ENCODE results near the gene SLC39A11. TPM values are rescaled to one million over a fixed set of nuclear protein-coding genes. Genes with fewer than 3 reads are reported as not detected.
A peak's percentile ranks its signal among the peaks of the same experiment; 100 is the strongest.

The SLC39A11 gene
- total RNA-seq, 1 donor from 2014 or later: 34.8 TPM

DNA sequence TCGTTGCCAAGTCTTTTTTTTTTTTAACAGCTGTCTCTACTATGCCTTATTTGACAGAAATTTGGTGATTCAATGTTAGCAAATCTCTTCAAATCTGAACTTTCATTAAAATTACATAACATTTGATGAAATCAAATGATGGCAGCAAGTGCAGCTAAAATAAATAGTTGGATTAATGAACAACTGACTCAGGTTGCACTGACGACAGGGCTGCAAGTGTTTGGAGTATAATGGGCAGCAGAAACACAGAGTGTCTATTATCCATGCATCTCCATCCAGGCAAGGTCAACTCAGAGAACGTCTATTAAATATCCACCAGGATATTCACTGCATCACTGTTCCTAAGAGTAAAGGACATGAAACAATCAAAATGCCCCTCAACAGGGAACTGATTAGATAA is 109.8 kb downstream of the SLC39A11 start:
- intact Hi-C loops (cut with micrococcal nuclease): no loop called here
- H3K9me3 Mint-ChIP-seq: no peaks in the 10 kb centered on the region

DNA sequence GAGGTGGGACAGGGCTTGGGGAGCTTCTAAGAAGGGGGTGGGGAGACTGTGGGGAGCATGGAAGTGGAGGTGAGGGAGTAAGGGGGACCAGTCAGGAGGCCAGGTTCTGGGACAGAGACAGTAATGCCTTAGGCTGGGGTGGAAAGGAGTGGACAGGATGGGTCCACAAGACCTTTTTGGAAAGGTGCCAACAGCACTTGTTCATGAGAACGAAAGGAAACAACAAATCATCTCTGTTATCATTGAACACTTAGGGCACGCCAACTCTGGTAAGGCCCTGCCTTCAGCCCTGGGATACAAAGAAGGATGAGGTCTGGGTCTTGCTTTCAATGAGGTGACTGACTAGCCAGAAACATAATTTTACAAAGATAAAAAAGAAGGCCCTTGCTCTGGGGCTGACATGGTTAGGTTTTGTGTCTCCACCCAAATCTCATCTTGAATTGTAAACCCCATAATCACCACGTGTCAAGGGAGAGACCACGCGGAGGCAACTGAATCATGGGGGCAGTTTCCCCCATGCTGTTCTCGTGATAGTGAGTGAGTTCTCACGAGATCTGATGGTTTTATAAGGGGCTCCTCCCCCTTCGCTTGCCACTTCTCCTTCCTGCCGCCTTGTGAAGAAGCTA is 113.8 kb downstream of the SLC39A11 start:
- intact Hi-C loops (cut with micrococcal nuclease): no loop called here
- Mint-ChIP-seq H3K27me3 (no peaks in the 10 kb centered on the region), H3K27ac (no peak overlapping the region), H3K9me3 (no peaks in the 10 kb centered on the region), H3K4me3 (no peak overlapping the region), H3K4me1 (peaks cover 20% of the 10 kb centered on the region), H3K36me3 (ENCODE audit: low read depth) (no peaks in the 10 kb centered on the region)
- ChIA-PET CTCF (interaction anchor here (1.1 kb wide), 1 partner anchor 177 kb away, joined by 3 read pairs; no protein-coding TSS in a partner anchor), POLR2A (no interaction called here)
- ATAC-seq (ENCODE audit: low read depth) (no peak), DNase-seq (no peak)
- TF ChIP-seq, protein P1, sequence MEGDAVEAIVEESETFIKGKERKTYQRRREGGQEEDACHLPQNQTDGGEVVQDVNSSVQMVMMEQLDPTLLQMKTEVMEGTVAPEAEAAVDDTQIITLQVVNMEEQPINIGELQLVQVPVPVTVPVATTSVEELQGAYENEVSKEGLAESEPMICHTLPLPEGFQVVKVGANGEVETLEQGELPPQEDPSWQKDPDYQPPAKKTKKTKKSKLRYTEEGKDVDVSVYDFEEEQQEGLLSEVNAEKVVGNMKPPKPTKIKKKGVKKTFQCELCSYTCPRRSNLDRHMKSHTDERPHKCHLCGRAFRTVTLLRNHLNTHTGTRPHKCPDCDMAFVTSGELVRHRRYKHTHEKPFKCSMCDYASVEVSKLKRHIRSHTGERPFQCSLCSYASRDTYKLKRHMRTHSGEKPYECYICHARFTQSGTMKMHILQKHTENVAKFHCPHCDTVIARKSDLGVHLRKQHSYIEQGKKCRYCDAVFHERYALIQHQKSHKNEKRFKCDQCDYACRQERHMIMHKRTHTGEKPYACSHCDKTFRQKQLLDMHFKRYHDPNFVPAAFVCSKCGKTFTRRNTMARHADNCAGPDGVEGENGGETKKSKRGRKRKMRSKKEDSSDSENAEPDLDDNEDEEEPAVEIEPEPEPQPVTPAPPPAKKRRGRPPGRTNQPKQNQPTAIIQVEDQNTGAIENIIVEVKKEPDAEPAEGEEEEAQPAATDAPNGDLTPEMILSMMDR (IDR thresholded peaks at IDR 0.05): no peak

More for the DNA sequence above, 109.8 kb downstream of the SLC39A11 start:
- TF ChIP-seq, protein P1 (IDR thresholded peaks at IDR 0.05): no peak
- no peak for ATAC-seq (ENCODE audit: low read depth)
- no peaks in the 10 kb centered on the region for H3K36me3 Mint-ChIP-seq (ENCODE audit: low read depth)
- H3K4me1 Mint-ChIP-seq: peaks cover 6% of the 10 kb centered on the region
- ChIA-PET CTCF (interaction anchor here (1.7 kb wide), 1 partner anchor 12 kb away, joined by 3 read pairs; no protein-coding TSS in a partner anchor), POLR2A (no interaction called here)
- no peak for DNase-seq
- no peak overlapping the region for H3K27ac Mint-ChIP-seq
- no peaks in the 10 kb centered on the region for H3K27me3 Mint-ChIP-seq
- H3K4me3 Mint-ChIP-seq: no peak overlapping the region

DNA sequence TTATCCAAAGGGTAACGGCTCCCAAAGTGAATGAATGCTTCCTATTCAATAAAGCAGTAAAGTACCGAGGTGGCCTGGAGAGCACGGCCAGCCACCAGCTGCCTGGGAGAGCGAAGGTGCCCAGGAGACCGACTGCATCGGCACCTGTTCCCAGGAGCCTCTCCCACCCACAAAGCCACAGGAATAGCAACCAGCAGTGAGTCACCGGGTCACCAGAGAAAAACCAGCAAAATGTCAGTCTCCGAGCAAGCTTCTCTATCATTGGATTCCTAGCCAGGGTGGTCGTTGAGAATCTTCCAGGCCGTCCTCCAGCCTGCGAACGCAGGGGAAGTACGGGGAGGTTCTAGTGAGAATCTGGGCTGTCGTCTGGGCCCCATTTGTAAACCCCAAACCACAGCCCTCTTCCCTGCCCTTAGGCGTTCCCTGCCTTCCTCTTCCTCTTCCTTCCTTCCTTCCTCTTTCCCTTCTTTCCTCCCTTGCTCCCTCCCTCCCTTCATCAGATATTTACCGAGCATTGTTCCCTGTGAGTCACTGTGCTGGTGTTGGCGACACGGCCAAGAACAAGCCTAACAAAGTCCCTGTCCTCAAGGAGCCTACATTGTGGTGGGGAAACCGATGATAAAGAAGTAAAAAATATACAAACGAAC is 114.6 kb downstream of the SLC39A11 start:
- CTCF ChIA-PET: no interaction called here
- no peak overlapping the region for H3K4me3 Mint-ChIP-seq
- DNase-seq (no peak), ATAC-seq (ENCODE audit: low read depth) (no peak)
- H3K27ac Mint-ChIP-seq: no peak overlapping the region
- no peaks in the 10 kb centered on the region for H3K36me3 Mint-ChIP-seq (ENCODE audit: low read depth)
- POLR2A ChIA-PET: no interaction called here
- TF ChIP-seq, protein P1 (IDR thresholded peaks at IDR 0.05): no peak
- H3K4me1 Mint-ChIP-seq: peaks cover 20% of the 10 kb centered on the region
- no peaks in the 10 kb centered on the region for H3K9me3 Mint-ChIP-seq
- intact Hi-C loops (cut with micrococcal nuclease): loop anchor here (2.0 kb wide), 1 partner anchor 15 kb away; no protein-coding TSS in a partner anchor
- H3K27me3 Mint-ChIP-seq: no peaks in the 10 kb centered on the region

DNA sequence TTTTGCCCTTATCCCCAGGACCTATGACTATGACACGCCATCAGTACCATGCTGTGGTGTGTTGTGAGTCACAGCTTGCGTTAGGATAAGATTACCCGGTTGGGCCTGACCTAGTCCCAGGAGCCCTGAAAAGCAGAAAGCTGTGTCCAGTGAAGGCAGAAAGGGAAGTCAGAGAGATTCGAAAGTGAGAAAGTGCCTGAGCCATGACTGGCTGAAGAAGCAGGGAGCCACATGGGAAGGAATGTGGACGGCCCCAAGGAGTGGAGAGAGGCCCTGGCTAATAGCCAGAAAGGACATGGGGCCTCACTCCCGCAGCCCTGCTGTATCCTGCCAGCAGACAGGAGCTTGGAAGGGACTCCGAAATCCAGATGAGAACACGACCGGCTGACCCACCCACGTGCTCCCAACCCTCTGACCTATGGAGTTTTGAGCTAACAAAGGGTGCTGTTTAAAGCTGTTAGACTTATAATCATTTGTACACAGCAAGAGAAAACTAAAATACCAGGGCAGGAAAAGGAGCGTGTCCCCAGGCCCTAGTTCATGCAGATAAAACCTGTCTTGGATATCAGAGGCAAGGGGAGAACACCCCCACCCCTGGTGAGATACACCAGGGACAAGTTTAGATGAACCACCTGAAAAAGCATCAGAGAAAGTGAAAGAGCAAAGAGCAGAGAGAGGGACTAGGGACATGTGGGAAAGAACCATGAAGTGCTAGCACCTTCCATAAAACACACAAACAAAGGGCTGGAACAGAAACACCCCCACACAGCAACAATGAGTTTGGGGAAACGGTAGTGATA is 115.3 kb downstream of the SLC39A11 start:
- H3K27me3 Mint-ChIP-seq: no peaks in the 10 kb centered on the region
- ATAC-seq (ENCODE audit: low read depth): peak; percentile 94
- H3K4me3 Mint-ChIP-seq: peak overlapping the region; percentile 2
- ChIA-PET POLR2A (interaction anchor here (0.9 kb wide), 1 partner anchor 255 kb away, joined by 3 read pairs; a partner anchor contains a TSS), CTCF (no interaction called here)
- TF ChIP-seq, protein P1 (IDR thresholded peaks at IDR 0.05): no peak
- no peaks in the 10 kb centered on the region for H3K9me3 Mint-ChIP-seq
- peak overlapping the region; percentile 67 for H3K27ac Mint-ChIP-seq
- no peaks in the 10 kb centered on the region for H3K36me3 Mint-ChIP-seq (ENCODE audit: low read depth)
- DNase-seq: no peak
- intact Hi-C loops (cut with micrococcal nuclease): loop anchor here (2.0 kb wide), 1 partner anchor 16 kb away; no protein-coding TSS in a partner anchor
- peaks cover 23% of the 10 kb centered on the region for H3K4me1 Mint-ChIP-seq

DNA sequence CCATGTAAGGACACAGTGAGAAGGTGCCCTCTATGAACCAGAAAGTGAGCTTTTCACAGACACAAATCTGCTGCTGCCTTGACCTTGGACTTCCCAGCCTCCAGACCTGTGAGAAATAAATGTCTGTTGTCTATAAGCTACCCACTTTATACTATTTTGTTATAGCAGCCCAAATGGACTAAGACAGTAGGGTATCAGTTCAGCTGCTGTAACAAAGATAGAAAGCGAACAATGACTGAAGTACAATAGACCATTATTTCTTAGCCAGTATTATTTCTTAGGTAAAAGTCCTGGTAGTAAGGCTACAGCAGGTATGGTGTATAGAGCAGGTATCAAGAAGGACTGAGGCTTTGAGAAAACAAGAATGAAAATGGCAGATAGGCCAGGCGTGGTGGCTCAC is 117.0 kb downstream of the SLC39A11 start:
- intact Hi-C loops (cut with micrococcal nuclease): no loop called here

More for the DNA sequence above, 117.0 kb downstream of the SLC39A11 start:
- ATAC-seq (ENCODE audit: low read depth): no peak
- no peak for DNase-seq
- TF ChIP-seq, protein P1 (IDR thresholded peaks at IDR 0.05): no peak
- POLR2A ChIA-PET: no interaction called here
- no peak overlapping the region for H3K4me3 Mint-ChIP-seq
- peaks cover 36% of the 10 kb centered on the region for H3K4me1 Mint-ChIP-seq
- no peaks in the 10 kb centered on the region for H3K27me3 Mint-ChIP-seq
- CTCF ChIA-PET: no interaction called here
- no peaks in the 10 kb centered on the region for H3K9me3 Mint-ChIP-seq
- H3K27ac Mint-ChIP-seq: no peak overlapping the region
- no peaks in the 10 kb centered on the region for H3K36me3 Mint-ChIP-seq (ENCODE audit: low read depth)
